Ovary (tissue), 9 donors: Measurements from ENCODE around the gene AFAP1L2. TPM values are rescaled to one million over a fixed set of nuclear protein-coding genes. Genes with fewer than 3 reads are reported as not detected.

Experiments used
- DNase-seq, 5 donors: peaks; one replicate each; pipeline ENCODE4 v3.0.0-alpha.2; 2019 to 2020
- H3K27ac ChIP-seq, 2 donors: fragments of 200-600 bp; one replicate each; pipeline versions ENCODE4 v1.5.1 to v1.8.0; 2019 to 2022
- H3K27me3 ChIP-seq: fragments of 200-600 bp; one replicate; pipeline ENCODE4 v1.8.0; 2022
- H3K36me3 ChIP-seq: fragments of 200-600 bp; sonication (generic); one replicate; pipeline ENCODE4 v1.5.1; 2019
- H3K4me1 ChIP-seq: one replicate; pipeline ENCODE4 v1.8.1; 2013; ENCODE audit warnings: mild to moderate bottlenecking, moderate library complexity; ENCODE audit not compliant: insufficient read depth
- H3K4me3 ChIP-seq: fragments of 200-600 bp; sonication (generic); one replicate; pipeline ENCODE4 v1.5.1; 2017
- H3K9me3 ChIP-seq, 2 donors: fragments of 200-600 bp in 1 of 2; sonication (generic) in 1 of 2; one replicate each; pipeline versions ENCODE4 v1.5.1 to v1.8.1; 2013 to 2019; ENCODE audit warnings: mild to moderate bottlenecking in 1 of 2, moderate library complexity in 1 of 2
- CTCF ChIP-seq, 3 donors: fragments of 450-650 bp in 2 of 3; fragments of 200-600 bp in 1 of 3; IDR thresholded peaks; one replicate each; pipeline versions ENCODE4 v1.5.1 to v1.8.0; 2016 to 2022; ENCODE audit warnings: antibody characterized with exemption in 3 of 3, mild to moderate bottlenecking in 1 of 3
- EP300 ChIP-seq: sonication (generic); formaldehyde crosslinking; IDR thresholded peaks from one replicate; pipeline ENCODE4 v1.6.1; 2017; ENCODE audit warnings: antibody characterized with exemption
- POLR2A ChIP-seq: fragments of 450-650 bp; IDR thresholded peaks from one replicate; pipeline ENCODE4 v1.6.1; 2017; ENCODE audit warnings: antibody characterized with exemption, mild to moderate bottlenecking, moderate library complexity
- WGBS, 3 donors: extraction: QIAGEN DNeasy Blood & Tissue Kit in 1 of 3; methylation state at CpG; one replicate each; pipeline versions ENCODE4 v1.1.5 to v1.1.7; 2013 to 2017; 5-methylcytosine and 5-hydroxymethylcytosine counted together
- intact Hi-C, 4 donors: fragments of 100-400 bp; cut with DNase I; formaldehyde crosslinking; loops; one replicate each; pipeline versions ENCODE4 v1.11.0 to v1.15.1; 2022 to 2023
- polyA plus RNA-seq, 2 donors: library from polyadenylated mRNA; stranded (reverse); fragments of 200-250 nt in 1 of 2; fragments of 350-450 nt in 1 of 2; fragmentation: Illumina TruSeq in 1 of 2; extraction: RNeasy Lipid Tissue Mini Kit (QIAGEN cat#74804) in 1 of 2; gene quantifications; one replicate each; pipeline ENCODE4 v1.2.3, GENCODE V29; 2013 to 2014
- total RNA-seq, 7 donors: library from RNA; depleted of rRNA in 2 of 7; stranded (reverse); fragments of >200 nt in 2 of 7; fragmentation: NEBNext Ultra II Directional in 3 of 7; extraction: Animal tissue kit (Norgen Biotek cat#: 25700) in 3 of 7; gene quantifications; one replicate each; pipeline versions ENCODE4 v1.1.0 to v1.2.4, GENCODE V29; 2016 to 2023
- donor health status: DM: no; HTN: no; CAD: no; lungs with moderate emphysema.
- donor health status: DM: no; HTN: no; CAD: no.
- donor health status: Bipolar disorder and iron deficiency.
- donor health status: DM: yes; HTN: yes; CAD: no.
- donor health status: DM: no; HTN: no; CAD: no.
- donor health status: DM: yes; HTN: yes; CAD: no.

Gene AFAP1L2
- total and polyA plus RNA-seq, 9 donors: 9.8 to 53.7 (median 23.3) TPM

- intact Hi-C loops: no loop called here
- Histone ChIP-seq H3K27me3 (no peaks in the 10 kb centered on the region), H3K4me3 (no peak overlapping the region), H3K36me3 (no peaks in the 10 kb centered on the region), H3K27ac (no peak overlapping the region), H3K4me1 (no peaks in the 10 kb centered on the region), H3K9me3 (no peaks in the 10 kb centered on the region)
- DNase-seq: no peak
- TF ChIP-seq CTCF (IDR thresholded peaks at IDR 0.05) (no peak), POLR2A (no peak), EP300 (no peak)
- WGBS, 3 donors: 64 to 84% (median 71%) methylated on average over 8 of the region's 8 CpGs
Measured at GRCh38 chr10:114279901-114280644, 124.2 kb downstream of the AFAP1L2 start.

- H3K27me3 ChIP-seq: no peaks in the 10 kb centered on the region
- no peak for DNase-seq
- H3K4me3 ChIP-seq: no peak overlapping the region
- TF ChIP-seq POLR2A: no peak
- TF ChIP-seq EP300: no peak
- TF ChIP-seq CTCF (IDR thresholded peaks at IDR 0.05): no peak
- H3K27ac ChIP-seq: no peak overlapping the region
- H3K4me1 ChIP-seq: no peaks in the 10 kb centered on the region
- WGBS, 3 donors: 59 to 79% (median 72%) methylated on average over 4 of the region's 4 CpGs
- intact Hi-C loops: no loop called here
- no peaks in the 10 kb centered on the region for H3K9me3 ChIP-seq
- H3K36me3 ChIP-seq: no peaks in the 10 kb centered on the region
Measured at GRCh38 chr10:114279289-114279688, 125.0 kb downstream of the AFAP1L2 start.

GRCh38 chr10:114278884-114279191, 125.5 kb downstream of the AFAP1L2 start:
- Histone ChIP-seq H3K36me3 (no peaks in the 10 kb centered on the region), H3K4me1 (no peaks in the 10 kb centered on the region), H3K27ac (no peak overlapping the region), H3K9me3 (no peaks in the 10 kb centered on the region), H3K4me3 (no peak overlapping the region), H3K27me3 (no peaks in the 10 kb centered on the region)
- 58 to 69% (median 59%) methylated on average over 4 of the region's 4 CpGs for WGBS, 3 donors
- intact Hi-C loops: no loop called here
- TF ChIP-seq EP300 (no peak), POLR2A (no peak), CTCF (IDR thresholded peaks at IDR 0.05) (no peak)
- DNase-seq: no peak

GRCh38 chr10:114278140-114278883, 126.0 kb downstream of the AFAP1L2 start:
- no peaks in the 10 kb centered on the region for H3K9me3 ChIP-seq
- no peaks in the 10 kb centered on the region for H3K36me3 ChIP-seq
- whole genome bisulfite sequencing, 3 donors: 68 to 78% (median 74%) methylated on average over 22 of the region's 22 CpGs
- no peak for TF ChIP-seq POLR2A
- no peak for TF ChIP-seq CTCF (IDR thresholded peaks at IDR 0.05)
- no peak for TF ChIP-seq EP300
- no peak overlapping the region for H3K27ac ChIP-seq
- no peaks in the 10 kb centered on the region for H3K4me1 ChIP-seq
- H3K4me3 ChIP-seq: no peak overlapping the region
- no peak for DNase-seq
- intact Hi-C loops: no loop called here
- H3K27me3 ChIP-seq: no peaks in the 10 kb centered on the region
